Medulla oblongata (tissue), 1 donor: Measurements from ENCODE around the gene THEM4.
A peak's percentile ranks its signal among the peaks of the same experiment; 100 is the strongest.

Experiments used
- DNase-seq: peaks from one replicate; pipeline ENCODE4 v3.0.0-alpha.2; 2015; ENCODE audit errors: extremely low spot score

Gene THEM4

DNA sequence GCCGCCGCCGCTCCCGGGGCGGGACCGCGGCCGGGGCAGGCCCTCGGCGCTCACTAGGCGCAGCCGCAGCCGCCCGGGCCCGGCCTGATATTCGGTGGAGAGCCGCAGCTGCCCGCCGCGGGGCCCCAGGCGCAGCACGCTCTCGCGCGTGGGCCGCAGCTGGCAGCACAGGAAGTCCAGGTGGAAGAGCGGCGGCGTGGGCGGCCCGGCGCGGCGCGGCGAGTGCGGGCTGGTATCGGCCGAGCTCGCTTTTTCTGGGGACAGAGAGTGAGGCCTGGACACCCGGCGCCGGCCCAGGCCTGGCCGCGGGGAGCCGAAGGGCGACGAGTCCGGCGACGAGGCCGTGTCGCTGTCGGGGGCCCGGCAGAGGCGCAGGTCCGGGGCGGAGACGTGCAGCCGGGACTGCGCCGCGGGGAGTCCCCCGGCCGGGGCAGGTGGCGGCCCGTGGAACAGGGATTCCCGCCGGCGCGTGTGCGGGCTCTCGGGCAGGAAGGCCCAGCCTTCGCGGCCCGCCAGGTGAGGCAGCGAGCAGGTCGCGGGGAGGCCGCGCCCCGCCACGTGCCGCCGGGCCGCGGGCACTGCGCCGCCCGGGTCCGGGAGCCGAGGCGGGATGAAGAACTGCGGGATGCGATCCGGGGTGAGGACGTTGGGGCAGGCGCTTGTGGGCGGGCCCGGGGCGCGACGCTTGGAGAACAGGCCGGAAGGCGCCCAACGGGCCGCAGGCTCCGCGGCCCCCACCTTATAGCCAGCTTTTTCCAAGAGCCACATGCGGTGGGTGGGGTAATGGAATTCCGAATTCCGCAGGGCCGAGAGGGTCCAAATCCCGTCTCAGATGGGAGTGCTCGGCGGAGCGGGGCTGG, 70.9 kb downstream of the THEM4 start:
- no peak for DNase-seq

DNA sequence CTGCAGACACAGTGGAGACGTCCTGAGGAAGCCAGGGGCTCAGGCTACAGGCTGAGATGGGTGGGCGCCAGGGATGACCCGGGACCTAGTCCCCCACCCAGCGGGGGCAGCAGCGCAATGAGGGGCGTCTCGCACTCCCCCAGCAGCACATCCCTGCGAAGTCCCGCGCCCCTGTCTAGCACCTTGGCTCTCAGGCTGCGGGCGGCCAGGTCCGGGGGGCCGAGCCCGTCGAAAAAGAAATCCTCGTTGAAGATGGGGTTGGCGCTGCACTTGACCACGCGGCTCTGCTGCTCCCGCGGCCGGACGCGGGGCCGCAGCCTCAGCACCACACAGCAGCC, 71.5 kb downstream of the THEM4 start:
- DNase-seq, result no peak

- no peak for DNase-seq
These were observed 72.1 kb downstream of the THEM4 start for GRCh38 chr1:151837197-151837596.

- no peak for DNase-seq
These were observed 73.7 kb downstream of the THEM4 start for GRCh38 chr1:151835596-151835995.

- DNase-seq, result no peak
These were observed 75.1 kb downstream of the THEM4 start for GRCh38 chr1:151834239-151834638.

GRCh38 chr1:151833172-151833900, 76.0 kb downstream of the THEM4 start:
- no peak for DNase-seq

GRCh38 chr1:151832318-151832980, 76.9 kb downstream of the THEM4 start:
- peak; percentile 54 for DNase-seq

- DNase-seq, result no peak
These were observed 77.7 kb downstream of the THEM4 start, which contains the start of gene RORC for GRCh38 chr1:151831605-151832004. Gene RORC (minus strand): TSS chr1:151831802. CDS start chr1:151831764, 38 bp downstream.

- DNase-seq, result no peak
These were observed 78.1 kb downstream of the THEM4 start for GRCh38 chr1:151831256-151831591.

GRCh38 chr1:151830055-151830454, 79.3 kb downstream of the THEM4 start:
- no peak for DNase-seq

GRCh38 chr1:151829352-151830046, 79.8 kb downstream of the THEM4 start:
- no peak for DNase-seq

DNA sequence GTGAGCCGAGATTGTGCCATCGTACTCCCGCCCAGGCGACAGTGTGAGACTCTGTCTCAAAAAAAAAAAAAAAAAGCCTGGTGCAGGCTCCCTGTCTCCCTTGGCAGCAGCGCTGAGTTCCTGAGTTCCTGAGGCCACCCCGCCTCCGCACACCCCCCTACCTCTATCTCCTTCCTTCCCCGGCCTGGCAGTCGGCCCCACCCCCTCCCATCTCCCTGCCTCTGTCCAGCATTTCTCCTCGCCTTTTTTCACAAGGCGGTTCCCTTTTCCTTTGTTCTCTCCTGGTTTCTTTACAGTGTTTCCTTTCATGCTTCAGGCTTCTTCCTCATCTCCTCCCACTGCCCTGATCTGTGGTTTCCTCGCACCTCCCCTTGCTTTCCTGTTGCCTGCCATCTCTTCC, 80.4 kb downstream of the THEM4 start:
- DNase-seq, result no peak

GRCh38 chr1:151827853-151828252, 81.5 kb downstream of the THEM4 start:
- DNase-seq, result no peak

- DNase-seq, result no peak
These were observed 83.3 kb downstream of the THEM4 start for GRCh38 chr1:151825751-151826660.

GRCh38 chr1:151825204-151825603, 84.1 kb downstream of the THEM4 start:
- DNase-seq, result peak; percentile 48
